GM12873 (cell line): ENCODE results near the gene INPP5K.

Experiments used
- TF ChIP-seq, protein P1 (sequence below): IDR thresholded peaks from 2 replicates; pipeline ENCODE4 v1.5.1; 2012; ENCODE audit warnings: low read depth, mild to moderate bottlenecking, moderate library complexity, low read length, control low read depth; ENCODE audit not compliant: insufficient read depth; ENCODE audit errors: missing control alignments

INPP5K gene

DNA sequence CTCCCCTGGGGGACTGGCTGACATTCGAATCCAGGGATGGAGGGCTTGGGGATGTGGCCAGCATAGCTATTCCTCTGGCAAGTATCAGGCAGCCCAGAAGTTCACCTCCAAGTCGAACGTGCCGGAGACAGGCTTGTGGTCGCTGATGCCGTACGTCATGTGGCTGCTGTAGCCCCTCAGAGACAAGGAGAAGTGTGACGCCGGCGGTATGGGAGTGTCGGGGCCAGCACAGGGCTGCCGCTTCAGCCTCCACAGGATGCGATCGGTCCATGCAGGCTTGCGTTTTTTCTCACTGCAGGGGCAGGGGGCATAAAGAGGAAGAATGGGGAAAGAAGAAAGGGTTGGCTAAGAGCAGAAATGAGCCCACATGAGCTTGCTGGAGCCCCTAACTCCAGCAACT is 18.6 kb downstream of the INPP5K start:
- TF ChIP-seq, protein P1, sequence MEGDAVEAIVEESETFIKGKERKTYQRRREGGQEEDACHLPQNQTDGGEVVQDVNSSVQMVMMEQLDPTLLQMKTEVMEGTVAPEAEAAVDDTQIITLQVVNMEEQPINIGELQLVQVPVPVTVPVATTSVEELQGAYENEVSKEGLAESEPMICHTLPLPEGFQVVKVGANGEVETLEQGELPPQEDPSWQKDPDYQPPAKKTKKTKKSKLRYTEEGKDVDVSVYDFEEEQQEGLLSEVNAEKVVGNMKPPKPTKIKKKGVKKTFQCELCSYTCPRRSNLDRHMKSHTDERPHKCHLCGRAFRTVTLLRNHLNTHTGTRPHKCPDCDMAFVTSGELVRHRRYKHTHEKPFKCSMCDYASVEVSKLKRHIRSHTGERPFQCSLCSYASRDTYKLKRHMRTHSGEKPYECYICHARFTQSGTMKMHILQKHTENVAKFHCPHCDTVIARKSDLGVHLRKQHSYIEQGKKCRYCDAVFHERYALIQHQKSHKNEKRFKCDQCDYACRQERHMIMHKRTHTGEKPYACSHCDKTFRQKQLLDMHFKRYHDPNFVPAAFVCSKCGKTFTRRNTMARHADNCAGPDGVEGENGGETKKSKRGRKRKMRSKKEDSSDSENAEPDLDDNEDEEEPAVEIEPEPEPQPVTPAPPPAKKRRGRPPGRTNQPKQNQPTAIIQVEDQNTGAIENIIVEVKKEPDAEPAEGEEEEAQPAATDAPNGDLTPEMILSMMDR: no peak

DNA sequence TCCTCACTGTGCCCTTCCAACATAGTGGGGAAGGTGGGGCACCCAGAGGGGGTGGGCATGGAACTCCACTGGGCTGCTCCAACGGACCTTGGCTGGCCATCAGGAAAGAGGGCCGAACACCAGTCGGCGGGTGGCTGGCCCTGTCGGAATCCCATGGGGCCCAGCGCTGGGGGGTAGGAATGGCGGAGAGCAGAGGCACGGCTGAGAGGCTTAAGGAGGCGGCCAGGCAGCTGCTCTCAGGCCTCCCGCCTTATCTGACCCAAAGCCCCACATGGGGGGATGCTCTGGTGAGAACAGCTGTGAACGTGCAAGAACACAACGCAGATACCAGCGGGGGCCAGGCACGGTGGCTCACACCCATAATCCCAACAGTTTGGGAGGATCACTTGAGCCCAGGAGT is 19.5 kb downstream of the INPP5K start:
- TF ChIP-seq, protein P1: no peak

DNA sequence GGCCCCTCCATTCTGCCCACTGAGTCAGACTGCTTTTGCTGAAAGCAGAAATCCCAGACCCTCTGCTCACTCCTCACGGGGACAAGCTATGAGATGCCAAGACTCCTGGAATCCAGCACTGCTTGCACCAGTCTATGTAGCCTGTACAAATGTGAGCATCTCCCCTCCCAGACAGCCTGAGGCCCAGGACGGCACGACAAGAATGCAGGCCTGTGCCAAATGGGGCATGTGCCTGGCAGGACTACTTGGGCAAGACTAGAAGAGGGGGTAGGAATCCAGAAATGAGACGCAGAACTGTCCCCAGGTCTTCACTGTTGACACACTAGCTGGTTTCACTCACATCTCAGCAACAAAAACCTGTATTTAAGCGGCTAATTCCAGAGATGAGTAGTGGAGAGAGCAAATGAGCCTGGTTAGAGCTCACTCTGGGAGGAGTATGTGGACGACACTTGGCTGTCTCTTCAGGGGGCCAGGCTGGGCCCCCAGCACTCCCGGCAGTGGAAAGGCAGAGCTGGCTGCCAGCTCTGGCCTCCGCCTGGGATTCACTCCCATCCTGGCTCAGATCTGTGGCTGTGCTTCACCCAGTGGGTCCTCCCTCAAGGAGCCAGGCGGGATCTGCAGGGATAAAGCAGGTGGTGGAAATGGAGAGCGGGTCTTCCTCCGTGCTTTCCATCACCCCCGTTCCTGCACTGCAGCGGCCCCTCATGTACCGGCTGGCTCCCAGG is 21.0 kb downstream of the INPP5K start:
- TF ChIP-seq, protein P1: no peak

DNA sequence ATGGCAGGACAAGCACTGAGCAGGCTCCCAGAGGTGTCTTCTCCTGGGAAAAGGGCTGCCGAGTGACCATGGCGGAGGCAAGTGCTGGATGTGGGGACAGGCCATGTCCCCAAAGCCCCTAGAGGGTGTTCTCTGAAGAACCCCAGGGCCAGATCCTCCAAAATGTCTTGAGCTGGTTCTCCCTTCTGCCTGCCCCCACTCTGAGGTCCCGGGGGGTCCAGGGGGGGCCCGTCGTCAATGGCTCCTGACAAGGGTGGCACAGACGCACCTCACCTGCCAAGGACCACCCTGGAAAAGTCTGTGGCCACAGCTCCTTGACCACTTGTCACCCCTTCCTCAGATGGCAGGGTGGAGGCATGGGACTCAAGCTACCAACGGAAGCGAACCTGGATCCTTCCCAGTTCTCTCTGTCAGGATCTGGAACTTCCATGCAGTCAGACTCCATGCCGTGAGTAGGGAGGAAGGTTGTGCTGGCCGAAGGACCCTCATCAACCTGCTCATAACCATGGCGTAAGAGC is 21.6 kb downstream of the INPP5K start:
- TF ChIP-seq, protein P1: no peak

DNA sequence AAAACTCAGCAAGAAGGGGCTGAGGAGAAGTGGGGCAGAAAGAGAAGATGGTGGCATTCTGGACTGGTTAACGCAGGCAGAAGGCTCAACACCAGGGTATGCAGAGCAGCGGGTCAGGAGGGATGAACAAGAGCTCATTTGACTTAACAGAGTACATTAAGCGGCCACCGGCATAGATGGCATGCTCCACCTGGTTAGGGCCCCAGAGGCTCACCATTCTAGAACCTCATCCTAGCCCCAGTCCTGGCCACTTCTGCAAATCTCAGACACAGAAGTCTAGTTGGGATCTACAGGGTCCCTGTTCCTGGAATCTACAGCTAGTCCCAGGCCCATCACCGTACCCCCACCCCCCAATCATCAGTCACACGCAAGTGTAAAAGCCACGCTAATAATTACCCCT is 22.2 kb downstream of the INPP5K start:
- TF ChIP-seq, protein P1: no peak

DNA sequence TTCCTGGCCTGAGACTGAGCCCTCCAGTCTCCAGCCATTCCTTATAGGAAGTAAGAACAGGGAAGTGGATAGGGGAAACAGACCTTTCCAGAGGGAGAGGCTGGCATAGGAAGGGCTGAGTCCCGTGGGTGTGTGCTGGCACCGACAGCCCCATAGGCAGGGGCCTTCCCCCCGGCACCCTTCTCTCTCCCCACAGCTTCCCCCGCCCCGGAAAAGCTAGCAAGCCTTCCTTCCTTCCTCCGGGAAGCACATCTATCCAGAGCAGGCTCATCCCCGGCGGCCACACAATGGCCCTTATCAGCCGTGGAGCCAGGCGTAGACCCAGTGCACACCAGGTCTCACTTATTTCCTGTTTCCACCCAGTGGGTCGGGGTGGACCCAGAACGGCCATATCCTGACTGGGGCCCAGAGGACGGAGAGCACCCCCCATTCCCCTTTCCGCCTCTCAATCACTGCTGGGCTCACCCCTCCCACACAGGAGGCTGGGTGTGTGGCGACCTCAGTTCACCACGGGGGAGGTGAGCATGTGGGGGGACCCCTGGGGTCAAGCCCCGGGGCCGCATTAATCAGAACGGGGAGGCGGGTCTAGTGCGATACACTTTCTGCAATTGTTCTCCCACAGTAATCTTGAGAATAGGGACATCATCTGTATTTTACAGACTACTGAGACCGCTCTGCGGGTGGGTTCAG is 23.0 kb downstream of the INPP5K start:
- TF ChIP-seq, protein P1: no peak
